ENCODE data around the gene CD209. TPM values are rescaled to one million over a fixed set of nuclear protein-coding genes. Genes with fewer than 3 reads are reported as not detected.

CD209 gene
- total and polyA plus RNA-seq, 2 donors (not counting 1 experiment from before 2014, with no cell fraction given), result not detected

DNA sequence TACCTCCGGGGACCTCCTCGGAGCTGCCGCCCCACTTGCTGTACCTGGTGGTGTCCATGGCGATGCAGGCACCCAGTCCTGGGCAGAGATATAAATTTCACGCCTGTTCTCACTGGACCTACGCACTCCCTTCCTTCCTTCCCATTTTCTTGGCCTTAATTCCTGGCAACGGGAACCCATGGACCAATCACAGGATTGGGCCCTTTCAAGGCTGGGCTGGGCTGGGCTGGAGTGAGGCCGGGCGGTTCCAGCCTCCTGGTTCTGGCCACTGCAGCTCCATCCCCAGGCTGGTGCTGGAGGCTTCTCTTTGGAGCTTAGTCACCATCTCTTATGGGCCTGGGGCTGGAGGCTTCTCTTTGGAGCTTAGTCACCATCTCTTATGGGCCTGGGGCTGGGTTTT is 15.3 kb downstream of the CD209 start, which contains the start of gene CLEC4G:
Gene CLEC4G, minus strand, starts transcription at position 66 of the 400 bp plus-strand sequence. Its CDS starts 8 bp downstream, at position 58.
- peaks cover 3% of the 10 kb centered on the region for H3K27me3 ChIP-seq (ENCODE audit: control insufficient read depth, insufficient read depth, low read length)
- no peak for TF ChIP-seq CTCF (conservative IDR thresholded peaks at IDR 0.05 in 1 of 2, IDR thresholded peaks at IDR 0.05 in 1 of 2; ENCODE audit: low read depth in 1 of 2, low read length in 2 of 2)
- TF ChIP-seq EZH2 (IDR thresholded peaks at IDR 0.05; ENCODE audit: low read length, missing control alignments), result no peak
- no peak within 1 kb of the TSS for H3K9ac ChIP-seq (ENCODE audit: insufficient read depth, low read length)
- H3K4me1 ChIP-seq (ENCODE audit: control insufficient read depth, extremely low read depth, insufficient read depth, low read length), result no peaks in the 10 kb centered on the region
- no peak within 1 kb of the TSS for H3K27ac ChIP-seq (ENCODE audit: insufficient read depth, low read length)
- no peak within 1 kb of the TSS for H3K4me3 ChIP-seq (replicated peaks in 1 of 4; ENCODE audit: control extremely low read depth in 1 of 4, insufficient read depth in 1 of 4, low read depth in 3 of 4, low read length in 4 of 4)
- DNase-seq (ENCODE audit: low read depth in 2 of 2), result no peak
- H3K79me2 ChIP-seq (ENCODE audit: control insufficient read depth, insufficient read depth, low read length), result no peaks in the 10 kb centered on the region
- no peak within 1 kb of the TSS for H3K4me2 ChIP-seq (ENCODE audit: extremely low read depth, insufficient read depth, low read length)
- H3K36me3 ChIP-seq (ENCODE audit: control insufficient read depth, insufficient read depth, low read length), result no peaks in the 10 kb centered on the region
- no peaks in the 10 kb centered on the region for H3K9me3 ChIP-seq (ENCODE audit: control insufficient read depth, insufficient read depth, low read depth, low read length)
- no peaks in the 10 kb centered on the region for H4K20me1 ChIP-seq (ENCODE audit: control insufficient read depth, extremely low read depth, insufficient read depth, low read length)
- no peak within 1 kb of the TSS for H2AFZ ChIP-seq (ENCODE audit: low read length)

GRCh38 chr19:7731615-7732014 is 15.7 kb downstream of the CD209 start:
- Histone ChIP-seq H2AFZ (ENCODE audit: low read length) (no peak overlapping the region), H3K4me2 (ENCODE audit: extremely low read depth, insufficient read depth, low read length) (no peak overlapping the region), H3K9me3 (ENCODE audit: control insufficient read depth, insufficient read depth, low read depth, low read length) (no peaks in the 10 kb centered on the region), H3K79me2 (ENCODE audit: control insufficient read depth, insufficient read depth, low read length) (no peaks in the 10 kb centered on the region), H3K4me3 (replicated peaks in 1 of 4; ENCODE audit: control extremely low read depth in 1 of 4, insufficient read depth in 1 of 4, low read depth in 3 of 4, low read length in 4 of 4) (no peak overlapping the region), H3K9ac (ENCODE audit: insufficient read depth, low read length) (no peak overlapping the region), H4K20me1 (ENCODE audit: control insufficient read depth, extremely low read depth, insufficient read depth, low read length) (no peaks in the 10 kb centered on the region), H3K27me3 (ENCODE audit: control insufficient read depth, insufficient read depth, low read length) (peaks cover 3% of the 10 kb centered on the region), H3K27ac (ENCODE audit: insufficient read depth, low read length) (no peak overlapping the region), H3K4me1 (ENCODE audit: control insufficient read depth, extremely low read depth, insufficient read depth, low read length) (no peaks in the 10 kb centered on the region), H3K36me3 (ENCODE audit: control insufficient read depth, insufficient read depth, low read length) (no peaks in the 10 kb centered on the region)
- no peak for DNase-seq (ENCODE audit: low read depth in 2 of 2)
- no peak for TF ChIP-seq EZH2 (IDR thresholded peaks at IDR 0.05; ENCODE audit: low read length, missing control alignments)
- TF ChIP-seq CTCF (conservative IDR thresholded peaks at IDR 0.05 in 1 of 2, IDR thresholded peaks at IDR 0.05 in 1 of 2; ENCODE audit: low read depth in 1 of 2, low read length in 2 of 2), result no peak

DNA sequence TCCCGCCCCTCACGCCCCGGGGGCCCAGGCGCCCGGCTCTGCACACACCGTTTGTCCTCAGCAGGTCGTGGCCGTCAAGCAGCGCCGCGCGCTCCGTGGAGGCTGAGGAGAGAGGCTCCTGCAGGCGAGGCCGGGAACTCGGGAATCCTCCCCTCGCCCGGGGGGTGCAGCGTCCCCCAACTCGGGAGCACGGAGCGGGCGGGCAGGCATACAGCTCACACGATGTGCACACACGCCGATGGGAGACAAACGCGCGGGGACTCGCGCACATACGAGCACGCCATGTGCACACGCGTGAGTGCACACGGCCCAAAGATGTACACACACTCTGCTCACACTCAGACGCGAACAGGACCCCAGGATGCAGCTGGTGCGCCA is 16.1 kb downstream of the CD209 start:
- no peak overlapping the region for H3K9ac ChIP-seq (ENCODE audit: insufficient read depth, low read length)
- no peak overlapping the region for H2AFZ ChIP-seq (ENCODE audit: low read length)
- H3K4me3 ChIP-seq (replicated peaks in 1 of 4; ENCODE audit: control extremely low read depth in 1 of 4, insufficient read depth in 1 of 4, low read depth in 3 of 4, low read length in 4 of 4), result no peak overlapping the region
- no peaks in the 10 kb centered on the region for H3K4me1 ChIP-seq (ENCODE audit: control insufficient read depth, extremely low read depth, insufficient read depth, low read length)
- no peaks in the 10 kb centered on the region for H4K20me1 ChIP-seq (ENCODE audit: control insufficient read depth, extremely low read depth, insufficient read depth, low read length)
- H3K27me3 ChIP-seq (ENCODE audit: control insufficient read depth, insufficient read depth, low read length), result peaks cover 3% of the 10 kb centered on the region
- no peak for TF ChIP-seq CTCF (conservative IDR thresholded peaks at IDR 0.05 in 1 of 2, IDR thresholded peaks at IDR 0.05 in 1 of 2; ENCODE audit: low read depth in 1 of 2, low read length in 2 of 2)
- H3K9me3 ChIP-seq (ENCODE audit: control insufficient read depth, insufficient read depth, low read depth, low read length), result no peaks in the 10 kb centered on the region
- H3K79me2 ChIP-seq (ENCODE audit: control insufficient read depth, insufficient read depth, low read length), result no peaks in the 10 kb centered on the region
- no peak overlapping the region for H3K4me2 ChIP-seq (ENCODE audit: extremely low read depth, insufficient read depth, low read length)
- H3K36me3 ChIP-seq (ENCODE audit: control insufficient read depth, insufficient read depth, low read length), result no peaks in the 10 kb centered on the region
- no peak for DNase-seq (ENCODE audit: low read depth in 2 of 2)
- no peak overlapping the region for H3K27ac ChIP-seq (ENCODE audit: insufficient read depth, low read length)

Data from fibroblast of lung (primary cell).